ENCODE measurements around the gene APP. TPM values are rescaled to one million over a fixed set of nuclear protein-coding genes. Genes with fewer than 3 reads are reported as not detected.
A peak's percentile ranks its signal among the peaks of the same experiment; 100 is the strongest.

Gene APP
- total and polyA plus RNA-seq, 4 donors, result 86.9 to 414 (median 367) TPM

GRCh38 chr21:26177187-26177586 is 6.6 kb upstream of the APP start:
- H3K4me1 ChIP-seq (ENCODE audit: control insufficient read depth in 5 of 5, insufficient read depth in 5 of 5, low read length in 5 of 5), result peaks cover 0 to 5% (median 0%) of the 10 kb centered on the region in 5 donors
- no peak overlapping the region for H3K27ac ChIP-seq (ENCODE audit: low read depth in 1 of 2, low read length in 1 of 2)
- H3K36me3 ChIP-seq (ENCODE audit: control insufficient read depth in 4 of 4, insufficient read depth in 4 of 4, low read length in 4 of 4), result no peaks in the 10 kb centered on the region
- H3K4me3 ChIP-seq, result no peak overlapping the region
- H3K9ac ChIP-seq (ENCODE audit: insufficient read depth in 1 of 2, low read length in 2 of 2), result no peak overlapping the region
- no peak for ATAC-seq (ENCODE audit: insufficient read depth, low FRiP score)
- DNase-seq, result no peak
- H3K27me3 ChIP-seq (ENCODE audit: control insufficient read depth in 3 of 3, insufficient read depth in 3 of 3, low read length in 2 of 3), result no peaks in the 10 kb centered on the region
- H3K9me3 ChIP-seq (ENCODE audit: control insufficient read depth in 4 of 4, insufficient read depth in 3 of 4, low read length in 3 of 4), result no peaks in the 10 kb centered on the region
- TF ChIP-seq, protein P1, sequence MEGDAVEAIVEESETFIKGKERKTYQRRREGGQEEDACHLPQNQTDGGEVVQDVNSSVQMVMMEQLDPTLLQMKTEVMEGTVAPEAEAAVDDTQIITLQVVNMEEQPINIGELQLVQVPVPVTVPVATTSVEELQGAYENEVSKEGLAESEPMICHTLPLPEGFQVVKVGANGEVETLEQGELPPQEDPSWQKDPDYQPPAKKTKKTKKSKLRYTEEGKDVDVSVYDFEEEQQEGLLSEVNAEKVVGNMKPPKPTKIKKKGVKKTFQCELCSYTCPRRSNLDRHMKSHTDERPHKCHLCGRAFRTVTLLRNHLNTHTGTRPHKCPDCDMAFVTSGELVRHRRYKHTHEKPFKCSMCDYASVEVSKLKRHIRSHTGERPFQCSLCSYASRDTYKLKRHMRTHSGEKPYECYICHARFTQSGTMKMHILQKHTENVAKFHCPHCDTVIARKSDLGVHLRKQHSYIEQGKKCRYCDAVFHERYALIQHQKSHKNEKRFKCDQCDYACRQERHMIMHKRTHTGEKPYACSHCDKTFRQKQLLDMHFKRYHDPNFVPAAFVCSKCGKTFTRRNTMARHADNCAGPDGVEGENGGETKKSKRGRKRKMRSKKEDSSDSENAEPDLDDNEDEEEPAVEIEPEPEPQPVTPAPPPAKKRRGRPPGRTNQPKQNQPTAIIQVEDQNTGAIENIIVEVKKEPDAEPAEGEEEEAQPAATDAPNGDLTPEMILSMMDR (IDR thresholded peaks at IDR 0.05; ENCODE audit: control extremely low read depth, extremely low read depth), result no peak
- 59 to 60% methylated on average over 5 of the region's 5 CpGs for WGBS, 2 donors

GRCh38 chr21:26171258-26172100 is 909 bp upstream of the APP start:
- Histone ChIP-seq H3K36me3 (ENCODE audit: control insufficient read depth in 4 of 4, insufficient read depth in 4 of 4, low read length in 4 of 4) (no peaks in the 10 kb centered on the region), H3K9ac (ENCODE audit: insufficient read depth in 1 of 2, low read length in 2 of 2) (peak overlapping the region; percentile 55 to 65)
- no peak for ATAC-seq (ENCODE audit: insufficient read depth, low FRiP score)

GRCh38 chr21:26169611-26170470 is 729 bp downstream of the APP start:
- no peaks in the 10 kb centered on the region for H3K27me3 ChIP-seq (ENCODE audit: control insufficient read depth in 3 of 3, insufficient read depth in 3 of 3, low read length in 2 of 3)
- peak overlapping the region; percentile 98 for H3K4me3 ChIP-seq
- DNase-seq (peak; percentile 73 to 87 (median 85)), ATAC-seq (ENCODE audit: insufficient read depth, low FRiP score) (peak; percentile 47)
- H3K9ac ChIP-seq (ENCODE audit: insufficient read depth in 1 of 2, low read length in 2 of 2), result peak overlapping the region; percentile 85 to 88
- H3K9me3 ChIP-seq (ENCODE audit: control insufficient read depth in 4 of 4, insufficient read depth in 3 of 4, low read length in 3 of 4), result no peaks in the 10 kb centered on the region
- peak overlapping the region; percentile 84 to 86 for H3K27ac ChIP-seq (ENCODE audit: low read depth in 1 of 2, low read length in 1 of 2)
- 0 to 1% methylated on average over 73 to 80 of the region's 80 CpGs for WGBS, 2 donors
- TF ChIP-seq, protein P1 (IDR thresholded peaks at IDR 0.05; ENCODE audit: control extremely low read depth, extremely low read depth), result no peak
- H3K4me1 ChIP-seq (ENCODE audit: control insufficient read depth in 5 of 5, insufficient read depth in 5 of 5, low read length in 5 of 5), result peaks cover 3 to 31% (median 6%) of the 10 kb centered on the region in 5 donors
- no peaks in the 10 kb centered on the region for H3K36me3 ChIP-seq (ENCODE audit: control insufficient read depth in 4 of 4, insufficient read depth in 4 of 4, low read length in 4 of 4)

More at GRCh38 chr21:26171258-26172100, 909 bp upstream of the APP start:
- H3K27ac ChIP-seq (ENCODE audit: low read depth in 1 of 2, low read length in 1 of 2), result peak overlapping the region in 1 of 2 donors; percentile 86
- no peaks in the 10 kb centered on the region for H3K27me3 ChIP-seq (ENCODE audit: control insufficient read depth in 3 of 3, insufficient read depth in 3 of 3, low read length in 2 of 3)
- H3K9me3 ChIP-seq (ENCODE audit: control insufficient read depth in 4 of 4, insufficient read depth in 3 of 4, low read length in 3 of 4), result no peaks in the 10 kb centered on the region
- H3K4me3 ChIP-seq, result peak overlapping the region; percentile 24
- TF ChIP-seq, protein P1 (IDR thresholded peaks at IDR 0.05; ENCODE audit: control extremely low read depth, extremely low read depth), result no peak
- WGBS, 2 donors, result 52 to 60% methylated on average over 17 of the region's 17 CpGs
- DNase-seq, result no peak
- peaks cover 1 to 23% (median 6%) of the 10 kb centered on the region in 5 donors for H3K4me1 ChIP-seq (ENCODE audit: control insufficient read depth in 5 of 5, insufficient read depth in 5 of 5, low read length in 5 of 5)

All from lung (tissue), 12 donors.